ENCODE measurements around the gene ME3.

GRCh38 chr11:86574493-86575207, 97.8 kb downstream of the ME3 start:
- TF ChIP-seq YY1 (IDR thresholded peaks at IDR 0.05; ENCODE audit: insufficient read depth, insufficient read length) (no peak), SUZ12 (IDR thresholded peaks at IDR 0.05; ENCODE audit: extremely low read depth, insufficient read depth, insufficient read length) (no peak)
